HG02763 (cell line): ENCODE data around the gene GALNTL6.
"Not testable (repeated sequence)": the region's sequence is repeated elsewhere in the genome, so short reads cannot be mapped to it uniquely, and the experiment has no call there.

Experiments used
- ATAC-seq: cut with Tn5 transposase; IDR thresholded peaks from one replicate; pipeline ENCODE4 v1.9.1; 2021; ENCODE audit warnings: mild to moderate bottlenecking, moderate library complexity; ENCODE audit not compliant: unreplicated experiment

Gene GALNTL6

DNA sequence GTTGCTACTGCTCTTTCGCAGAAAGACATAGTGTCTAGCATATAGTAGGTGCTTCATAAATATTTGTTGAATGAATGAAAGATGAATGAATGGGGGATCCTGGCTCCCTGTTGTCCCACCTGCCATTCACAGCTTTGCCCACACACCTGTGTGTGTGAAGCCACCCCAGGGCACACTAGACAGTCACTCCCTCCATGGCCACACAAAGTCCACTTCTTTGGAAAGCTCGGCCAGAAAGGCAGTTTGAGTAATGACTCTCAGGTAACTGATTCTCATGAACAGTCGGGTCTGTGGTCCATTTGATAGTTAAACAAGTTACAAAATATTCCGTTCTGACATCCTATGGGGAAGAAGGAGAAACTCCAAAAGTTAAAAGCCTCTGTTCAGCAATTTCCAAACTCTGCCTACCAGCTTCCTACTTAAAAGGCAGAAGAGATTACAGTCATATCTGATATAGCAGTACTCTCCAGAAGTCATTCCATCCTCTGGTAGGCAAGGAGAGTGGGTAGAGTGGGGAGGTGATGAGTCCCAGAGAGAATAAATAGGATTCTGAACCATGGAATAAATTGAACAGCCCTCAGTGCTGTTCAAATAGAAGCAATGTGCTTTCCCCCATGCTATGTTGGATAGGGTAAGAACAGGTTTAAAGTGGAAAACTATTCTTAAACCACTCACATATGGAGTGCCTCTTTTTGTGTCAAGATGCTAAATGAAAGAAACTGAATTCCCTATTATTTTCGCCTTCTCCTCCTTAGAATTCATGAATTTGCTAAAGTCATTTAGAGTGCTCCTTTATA is 1150.5 kb downstream of the GALNTL6 start:
- no peak for ATAC-seq

DNA sequence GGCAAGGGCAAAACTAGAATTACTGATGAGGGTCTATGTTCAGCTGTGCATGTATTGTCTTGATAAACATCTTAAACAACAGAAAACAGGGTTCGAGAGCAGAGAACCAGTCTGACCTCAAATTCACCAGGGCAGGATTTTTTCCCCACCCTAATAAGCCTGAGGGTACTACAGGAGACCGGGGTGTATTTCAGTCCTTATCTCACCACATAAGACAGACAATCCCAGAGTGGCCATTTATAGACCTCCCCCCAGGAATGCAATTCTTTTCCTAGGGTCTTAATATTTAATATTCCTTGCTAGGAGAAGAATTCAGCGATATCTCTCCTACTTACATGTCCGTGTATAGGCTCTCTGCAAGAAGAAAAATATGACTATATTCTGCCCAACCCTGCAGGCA is 1157.0 kb downstream of the GALNTL6 start:
- ATAC-seq, result not testable (repeated sequence)

DNA sequence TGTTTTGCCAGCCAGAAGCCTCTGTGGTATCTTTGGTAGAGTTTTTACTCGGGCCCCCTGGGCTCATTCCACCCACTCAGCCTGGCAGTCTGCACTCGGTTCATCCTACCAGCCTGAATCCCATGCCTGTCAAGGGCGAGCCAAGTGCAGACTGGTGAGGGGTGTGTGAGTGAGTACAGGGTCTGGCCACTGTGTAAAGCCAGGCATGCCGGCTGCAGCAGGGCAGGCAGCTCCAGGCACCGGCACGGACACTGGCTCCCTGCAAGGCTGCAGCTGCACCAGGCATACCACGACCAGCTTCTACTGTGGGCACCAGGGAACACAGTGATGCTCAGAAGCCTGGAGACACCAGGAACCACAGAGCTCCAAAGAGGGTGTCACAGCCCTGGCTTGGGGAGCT is 1161.4 kb downstream of the GALNTL6 start:
- no peak for ATAC-seq

DNA sequence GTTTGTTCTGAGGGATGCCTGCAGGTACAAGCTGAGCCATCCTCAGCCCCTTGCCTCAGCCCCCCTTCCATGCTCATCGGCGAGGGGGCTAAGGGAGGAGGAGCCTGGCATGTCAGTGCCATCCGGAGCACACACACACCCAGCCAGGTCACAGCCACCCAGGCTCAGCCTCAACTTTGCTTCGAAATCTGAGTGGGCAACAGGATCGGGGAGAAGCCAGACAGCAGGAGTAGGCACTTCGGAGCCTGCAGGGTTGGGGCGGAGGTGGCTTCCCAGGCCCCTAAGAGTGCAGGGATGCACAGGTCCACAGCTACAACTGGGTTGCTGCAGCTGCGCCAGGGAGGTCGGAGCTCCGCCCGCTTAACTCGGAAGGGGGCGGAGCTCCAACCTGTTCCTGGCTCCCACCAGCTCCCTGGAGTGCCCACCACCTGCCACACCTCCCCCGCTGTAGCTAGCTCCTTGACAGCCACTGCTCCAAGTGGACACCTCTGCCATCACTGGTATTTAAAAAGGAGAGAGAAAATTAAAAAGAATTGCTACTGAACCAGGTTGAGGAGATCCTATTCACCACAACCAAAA is 1162.5 kb downstream of the GALNTL6 start:
- ATAC-seq, result no peak

DNA sequence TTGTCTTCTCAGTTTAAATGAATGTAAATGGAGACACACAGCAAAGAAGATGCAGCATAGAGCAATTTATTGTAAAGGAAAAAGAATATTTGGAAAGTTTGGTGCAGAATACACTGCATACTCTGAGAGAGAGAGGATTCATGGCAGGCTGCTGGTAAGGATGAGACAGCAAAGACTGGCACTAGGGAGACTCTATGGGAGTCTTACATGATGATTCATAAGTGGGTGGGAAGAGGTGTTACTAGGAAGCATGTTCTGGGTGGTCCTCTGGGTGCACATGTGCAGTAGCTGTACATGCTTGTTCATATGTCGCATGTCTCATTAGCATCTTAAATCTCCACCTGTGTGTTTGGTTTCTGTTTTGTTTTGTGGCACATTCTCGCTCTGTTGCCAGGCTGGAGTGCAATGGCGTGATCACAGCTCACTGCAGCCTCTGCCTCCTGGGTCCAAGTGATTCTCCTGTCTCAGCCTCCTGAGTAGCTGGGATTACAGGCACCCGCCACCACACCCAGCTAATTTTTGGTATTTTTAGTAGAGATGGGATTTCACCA is 1164.4 kb downstream of the GALNTL6 start:
- ATAC-seq, result not testable (repeated sequence)

DNA sequence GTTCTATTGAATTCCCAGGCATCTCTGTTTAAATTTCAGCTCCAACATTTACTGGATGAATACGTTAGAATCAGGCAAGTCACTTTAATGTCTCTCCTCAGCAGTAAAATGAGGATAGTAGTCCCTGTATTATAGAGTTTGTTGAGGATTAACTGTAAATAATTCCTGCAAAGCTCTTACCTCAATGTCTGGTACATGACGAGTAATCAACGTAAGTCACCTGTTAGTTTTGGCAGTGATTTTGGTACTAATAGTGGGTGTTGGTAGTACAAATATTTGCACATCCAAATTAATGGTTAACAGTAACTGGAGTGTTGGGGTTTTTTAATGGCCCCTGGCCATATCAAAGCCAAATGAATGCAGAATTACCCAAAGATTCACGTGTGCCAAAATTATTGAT is 1165.6 kb downstream of the GALNTL6 start:
- no peak for ATAC-seq

DNA sequence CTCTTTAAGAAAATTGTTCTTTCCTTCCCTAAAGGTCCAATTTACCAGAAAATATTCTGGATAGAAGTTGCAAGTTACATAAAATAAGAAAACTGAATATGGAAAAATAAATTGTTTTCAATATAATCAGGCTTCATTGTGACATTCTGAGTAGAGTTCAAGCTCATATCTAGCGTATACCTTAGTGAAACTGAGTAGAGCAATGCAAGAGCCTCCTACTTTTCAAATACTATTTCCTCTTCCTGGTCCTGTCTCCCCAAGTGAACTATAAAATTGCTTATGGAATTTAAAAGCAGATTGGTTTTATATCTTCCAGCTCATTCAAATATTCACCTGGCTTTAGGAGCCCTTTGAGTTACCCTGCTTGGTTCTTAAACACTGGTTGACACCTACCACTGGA is 1166.1 kb downstream of the GALNTL6 start:
- ATAC-seq, result no peak

DNA sequence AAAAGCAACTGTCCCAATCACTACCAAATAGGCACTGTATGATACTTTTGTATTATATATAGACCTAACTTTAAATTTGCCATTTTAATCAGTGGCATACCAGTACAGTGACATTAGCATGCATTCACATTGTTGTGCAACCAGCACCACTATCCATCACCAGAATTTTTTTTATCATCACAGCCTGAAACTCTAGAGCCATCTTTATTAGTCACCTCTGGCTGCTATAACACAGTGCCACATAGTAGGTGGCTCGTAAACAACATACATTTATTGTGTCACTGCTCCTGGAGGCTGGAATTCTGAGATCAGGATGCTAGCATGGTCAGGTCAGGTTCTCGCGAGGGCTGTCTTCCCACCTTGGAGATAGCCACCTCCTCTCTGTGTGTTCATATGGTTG is 1167.0 kb downstream of the GALNTL6 start:
- ATAC-seq, result no peak

DNA sequence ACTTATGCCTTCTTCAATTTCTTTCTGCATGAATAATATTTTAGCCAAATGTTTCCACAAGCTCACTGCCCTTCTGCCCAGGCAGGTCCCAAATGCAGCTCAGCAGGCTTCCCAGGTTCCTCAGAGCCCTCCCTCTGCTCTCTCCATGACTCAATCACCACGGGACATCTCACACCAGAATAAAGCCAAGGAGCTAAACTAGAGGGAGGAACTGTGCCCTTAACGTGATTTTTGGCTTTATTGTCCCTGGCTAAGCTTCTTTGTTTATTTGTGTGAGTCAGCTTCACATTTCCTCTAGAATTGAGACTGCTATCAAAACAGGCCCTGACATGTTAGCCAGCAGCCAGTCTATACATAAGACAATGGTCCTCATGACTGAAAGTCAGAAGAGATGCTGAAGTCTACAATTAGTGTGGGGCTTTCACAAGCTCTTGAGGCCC is 1169.0 kb downstream of the GALNTL6 start:
- no peak for ATAC-seq

DNA sequence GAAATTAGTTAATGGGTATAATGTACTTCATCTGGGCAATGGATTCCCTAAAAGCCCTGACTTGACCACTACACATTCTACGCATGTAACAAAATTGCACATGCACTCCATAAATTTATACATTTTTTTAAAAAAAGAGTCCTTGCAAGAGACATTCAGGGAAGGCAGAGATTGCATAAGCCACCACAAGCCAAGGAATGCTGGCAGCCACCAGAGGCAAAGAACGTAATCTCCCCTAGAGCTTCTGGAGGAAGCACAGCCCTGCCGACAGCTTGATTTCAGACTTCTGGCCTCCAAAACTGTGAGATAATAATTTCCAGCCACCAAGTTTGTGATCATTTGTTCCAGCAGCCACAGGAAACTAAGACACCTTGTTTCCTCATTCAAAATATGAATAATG is 1169.8 kb downstream of the GALNTL6 start:
- ATAC-seq, result no peak

DNA sequence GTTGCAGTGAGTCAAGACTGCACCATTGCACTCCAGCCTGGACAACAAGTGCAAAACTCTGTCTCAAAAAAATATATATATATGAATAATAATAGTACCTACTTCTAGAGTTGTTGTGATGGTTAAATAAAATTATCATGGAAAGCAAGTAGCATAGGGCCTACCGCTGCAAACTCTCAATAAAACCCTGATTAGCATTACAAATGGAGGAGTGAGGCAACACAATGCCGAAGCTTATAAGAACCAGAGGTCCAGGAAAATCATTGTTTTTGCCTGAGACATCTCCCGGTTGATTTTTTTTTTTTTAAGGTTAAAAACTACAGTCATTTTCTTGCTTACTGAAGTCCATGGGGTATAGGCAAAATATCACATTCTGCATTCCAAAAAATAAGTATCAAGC is 1170.4 kb downstream of the GALNTL6 start:
- ATAC-seq, result no peak

DNA sequence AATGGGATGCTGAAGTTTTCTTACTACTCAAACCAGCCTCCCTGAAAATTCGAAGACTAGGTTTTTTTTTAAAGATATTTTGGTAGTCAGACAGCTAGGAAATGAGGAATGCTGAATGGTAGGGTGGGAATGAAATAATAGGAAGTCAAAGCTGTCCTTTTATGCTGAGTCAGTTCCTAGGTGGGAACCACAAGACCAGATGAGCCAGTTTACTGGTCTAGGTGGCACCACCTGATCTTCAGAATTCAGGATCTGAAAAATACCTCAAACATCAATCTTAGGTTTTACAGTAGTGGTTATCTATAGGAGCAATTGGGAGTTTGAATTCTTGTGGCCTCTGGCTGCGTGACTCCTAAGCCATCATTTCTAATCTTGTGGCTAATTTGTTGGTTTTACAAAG is 1172.3 kb downstream of the GALNTL6 start:
- ATAC-seq, result no peak

DNA sequence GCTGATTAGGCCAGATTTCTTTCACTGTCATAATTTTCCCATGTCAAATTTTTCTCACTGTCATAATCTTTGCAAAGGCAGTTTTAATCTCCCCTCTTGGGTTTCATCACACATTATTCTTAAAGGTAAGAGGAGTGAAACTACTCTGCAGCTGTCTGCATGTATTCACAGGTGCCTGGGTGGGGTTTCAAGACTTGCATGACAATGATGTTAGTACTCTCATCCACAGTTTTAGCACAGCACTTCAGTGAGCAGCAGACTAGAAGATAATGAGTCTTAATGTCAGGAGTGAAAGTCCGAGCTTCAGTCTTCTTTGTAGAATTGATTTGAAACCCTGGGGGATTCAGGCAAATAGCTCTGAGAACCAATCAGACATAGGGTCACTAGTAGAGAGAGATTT is 1172.9 kb downstream of the GALNTL6 start:
- ATAC-seq, result no peak

DNA sequence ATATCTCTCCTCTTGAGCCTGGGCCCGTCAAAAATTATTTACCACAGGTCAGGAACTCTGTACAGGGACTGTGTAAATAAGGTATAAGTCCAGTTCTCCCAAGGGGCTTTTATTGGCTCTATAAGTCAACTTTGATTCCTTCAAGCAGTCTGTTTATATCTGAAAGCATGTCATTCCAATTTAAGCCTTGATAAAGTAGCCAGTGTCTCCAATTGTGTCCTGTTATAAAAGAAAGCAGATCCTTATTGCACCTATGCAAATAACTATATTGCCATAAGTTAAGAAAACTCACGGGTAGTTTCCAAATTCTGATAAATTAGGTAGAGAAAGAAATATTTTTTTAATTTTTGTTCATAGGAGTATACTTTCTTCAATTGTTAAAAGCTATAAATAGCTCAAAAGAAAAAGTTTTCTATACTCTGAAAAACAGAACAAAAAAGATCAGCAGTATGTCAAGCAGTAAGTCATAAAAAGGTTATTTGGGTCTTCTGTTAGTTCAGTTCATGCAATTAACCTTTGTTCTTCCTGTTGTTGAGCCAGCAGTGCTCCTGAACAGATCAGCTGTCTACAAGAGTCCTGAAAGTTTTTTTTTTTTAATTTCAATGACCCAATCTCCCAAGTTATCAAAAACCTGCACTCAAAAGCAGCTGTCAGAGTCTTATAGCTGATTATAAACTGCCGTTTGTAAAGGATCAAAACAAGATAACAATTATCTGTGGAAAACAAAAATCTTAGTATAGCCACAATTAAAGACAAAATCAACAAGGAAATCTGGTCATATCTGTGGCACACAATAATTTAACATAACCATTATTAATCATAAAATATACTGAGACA is 1177.0 kb downstream of the GALNTL6 start:
- ATAC-seq, result no peak

DNA sequence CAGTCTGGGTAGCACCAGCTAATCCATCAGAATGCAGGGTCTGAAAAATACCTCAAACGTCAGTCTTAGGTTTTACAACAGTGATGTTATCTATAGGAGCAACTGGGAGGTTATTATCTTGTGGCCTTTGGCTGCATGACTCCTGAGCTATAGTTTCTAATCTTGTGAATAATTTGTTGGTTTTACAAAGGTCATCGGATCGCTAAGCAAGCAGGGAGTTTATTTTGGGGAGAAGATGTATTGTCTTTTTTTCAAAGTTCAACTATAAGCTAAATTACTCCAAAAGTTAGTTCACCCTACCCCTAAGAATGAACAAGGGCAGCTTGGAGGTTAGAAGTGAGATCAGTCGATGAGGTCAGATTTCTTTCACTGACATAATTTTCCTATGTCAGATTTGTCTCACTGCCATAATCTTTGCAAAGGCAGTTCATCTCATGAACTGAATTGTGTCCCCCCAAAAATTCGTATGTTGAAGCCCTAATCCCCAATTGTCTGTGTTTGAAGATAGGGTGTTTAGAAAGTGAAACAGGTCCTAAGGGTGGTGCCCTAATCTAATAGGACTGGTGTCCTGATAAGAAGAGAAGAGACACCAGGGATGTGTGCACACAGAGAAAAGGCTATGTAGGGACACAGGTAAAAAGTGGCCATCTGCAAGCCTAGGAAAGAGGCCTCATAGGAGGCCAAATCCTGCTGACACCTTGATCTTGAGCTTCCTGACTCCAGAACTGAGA is 1179.6 kb downstream of the GALNTL6 start:
- no peak for ATAC-seq

DNA sequence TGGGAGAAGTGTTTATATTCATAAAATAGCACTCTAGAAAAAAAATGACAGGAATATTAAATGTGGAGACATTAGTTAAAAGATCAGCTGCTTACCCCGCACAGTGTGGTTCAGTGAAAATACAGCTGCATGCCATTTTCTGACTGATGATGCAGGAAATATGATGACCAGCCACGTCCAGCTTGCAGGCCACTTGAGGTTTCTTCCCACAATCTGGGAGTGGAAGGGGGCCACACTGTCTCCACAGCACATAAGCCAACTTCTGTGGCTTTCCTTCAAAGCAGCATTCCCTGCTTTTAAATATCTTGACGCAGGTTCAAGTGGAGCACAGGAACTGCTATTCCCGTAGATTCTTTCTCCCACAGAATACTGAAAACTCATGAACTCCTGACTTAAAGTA is 1182.0 kb downstream of the GALNTL6 start:
- no peak for ATAC-seq

DNA sequence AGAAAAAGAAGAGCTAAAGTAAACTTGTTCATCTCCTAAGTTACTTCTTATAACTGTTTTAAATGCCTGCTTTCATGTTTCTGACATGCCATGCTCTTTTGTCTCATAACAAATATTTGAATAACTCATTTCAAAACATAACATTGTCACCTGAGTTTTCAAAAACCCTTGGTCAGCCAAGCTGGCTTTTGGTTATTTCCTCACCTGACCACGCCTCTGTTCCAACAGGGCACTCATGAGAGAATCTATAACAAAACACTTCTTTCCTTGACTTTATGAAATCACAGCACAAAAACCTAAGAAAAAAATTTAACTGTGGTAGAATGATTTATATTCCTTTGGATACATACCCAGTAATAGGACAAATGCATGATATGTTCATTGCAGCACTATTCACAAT is 1182.5 kb downstream of the GALNTL6 start:
- ATAC-seq, result no peak

DNA sequence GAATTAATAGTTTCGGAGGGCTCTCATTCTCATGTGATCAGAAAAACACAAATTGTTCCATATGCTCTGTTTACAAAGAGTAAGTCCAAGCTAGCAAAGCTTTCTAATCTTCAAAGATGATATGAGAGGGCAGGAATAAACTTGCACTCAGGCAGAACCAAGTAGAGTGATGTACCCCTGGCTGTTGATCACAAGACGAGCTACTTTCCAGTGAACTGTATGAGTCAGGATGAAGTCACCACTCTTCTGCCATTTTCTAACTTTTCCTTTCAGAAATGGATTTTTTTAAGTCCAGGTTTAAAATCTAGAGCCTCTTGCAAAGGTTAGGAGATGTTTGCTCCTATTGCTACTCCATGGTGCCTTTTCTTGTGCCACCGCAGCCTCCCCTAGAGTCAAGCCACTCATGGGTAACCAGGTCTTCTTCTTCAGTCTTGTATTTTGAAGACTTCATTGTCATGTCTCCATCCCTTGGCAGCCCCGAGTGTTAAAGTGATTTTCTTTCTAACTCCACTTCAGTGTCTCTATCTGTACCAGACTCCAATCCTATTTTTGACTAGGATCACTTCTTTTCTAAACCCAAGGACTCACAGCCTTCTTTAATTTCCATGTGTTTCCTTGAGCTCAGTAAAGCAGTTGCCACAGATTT is 1183.5 kb downstream of the GALNTL6 start:
- no peak for ATAC-seq

DNA sequence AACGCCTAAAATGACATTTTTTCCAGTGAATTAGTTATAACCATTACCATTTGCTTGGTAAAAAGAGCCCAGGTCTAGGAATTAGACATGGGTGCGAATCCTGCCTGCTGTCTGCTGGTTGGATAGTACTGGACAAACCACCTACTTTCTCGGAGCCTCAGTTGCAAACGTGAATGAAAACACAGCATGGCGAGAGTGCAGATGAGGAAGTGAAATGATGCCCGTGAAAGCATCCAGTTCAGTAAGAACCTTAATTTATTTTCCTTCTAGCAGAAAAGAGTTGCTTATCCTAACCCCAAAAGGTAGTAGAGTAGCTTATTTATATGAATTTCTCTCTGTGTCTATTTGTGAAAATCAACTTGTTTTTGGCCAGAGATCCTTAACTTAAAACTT is 1184.0 kb downstream of the GALNTL6 start:
- no peak for ATAC-seq

DNA sequence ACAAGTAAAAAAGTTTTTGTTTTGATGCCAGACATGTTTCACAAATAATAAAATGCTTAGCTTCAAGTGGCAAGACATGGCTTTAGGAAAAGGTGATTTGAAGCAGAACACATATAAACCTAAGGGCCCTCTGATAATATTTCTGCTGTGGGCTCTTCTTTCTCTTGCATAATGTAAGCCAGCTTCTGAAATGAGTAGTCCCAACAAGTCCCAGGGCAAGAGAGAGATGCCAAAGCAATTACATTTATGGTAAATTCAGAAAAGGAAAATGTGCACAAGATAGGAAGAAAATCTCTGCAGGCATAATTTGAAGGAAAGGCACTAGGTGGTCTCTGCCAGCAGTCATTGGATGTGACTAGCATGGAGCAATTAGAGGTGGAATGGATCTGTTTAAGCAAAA is 1184.7 kb downstream of the GALNTL6 start:
- no peak for ATAC-seq
